Measurements from ENCODE around the gene PLA2G10.
"Not testable (repeated sequence)": the region's sequence is repeated elsewhere in the genome, so short reads cannot be mapped to it uniquely, and the experiment has no call there.

PLA2G10 gene, protein sequence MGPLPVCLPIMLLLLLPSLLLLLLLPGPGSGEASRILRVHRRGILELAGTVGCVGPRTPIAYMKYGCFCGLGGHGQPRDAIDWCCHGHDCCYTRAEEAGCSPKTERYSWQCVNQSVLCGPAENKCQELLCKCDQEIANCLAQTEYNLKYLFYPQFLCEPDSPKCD

DNA sequence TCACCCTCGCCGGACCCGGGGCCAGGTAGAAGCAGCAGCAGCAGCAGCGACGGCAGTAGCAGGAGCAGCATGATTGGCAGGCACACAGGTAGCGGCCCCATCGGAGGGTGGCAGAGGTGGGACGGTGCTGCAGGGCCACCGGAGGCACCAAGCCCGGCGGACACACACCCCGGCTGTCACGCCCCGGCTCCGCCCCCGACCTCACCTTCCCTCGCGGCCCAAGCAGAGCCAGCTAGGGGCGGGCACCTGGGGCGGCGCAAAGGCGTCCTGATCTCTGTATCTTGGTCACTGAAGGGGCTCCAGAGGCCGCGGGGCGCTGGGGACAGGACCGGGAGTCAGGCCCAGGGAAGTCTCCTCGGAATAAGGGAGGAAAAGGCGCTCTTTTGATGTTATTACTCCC lies at the start of gene PLA2G10:
TSS of gene PLA2G10 (minus strand) at position 180 of the 400 bp plus-strand sequence. CDS start at position 101, 79 bp downstream.
- not testable (repeated sequence) for DNase-seq (ENCODE audit: low spot score)

DNA sequence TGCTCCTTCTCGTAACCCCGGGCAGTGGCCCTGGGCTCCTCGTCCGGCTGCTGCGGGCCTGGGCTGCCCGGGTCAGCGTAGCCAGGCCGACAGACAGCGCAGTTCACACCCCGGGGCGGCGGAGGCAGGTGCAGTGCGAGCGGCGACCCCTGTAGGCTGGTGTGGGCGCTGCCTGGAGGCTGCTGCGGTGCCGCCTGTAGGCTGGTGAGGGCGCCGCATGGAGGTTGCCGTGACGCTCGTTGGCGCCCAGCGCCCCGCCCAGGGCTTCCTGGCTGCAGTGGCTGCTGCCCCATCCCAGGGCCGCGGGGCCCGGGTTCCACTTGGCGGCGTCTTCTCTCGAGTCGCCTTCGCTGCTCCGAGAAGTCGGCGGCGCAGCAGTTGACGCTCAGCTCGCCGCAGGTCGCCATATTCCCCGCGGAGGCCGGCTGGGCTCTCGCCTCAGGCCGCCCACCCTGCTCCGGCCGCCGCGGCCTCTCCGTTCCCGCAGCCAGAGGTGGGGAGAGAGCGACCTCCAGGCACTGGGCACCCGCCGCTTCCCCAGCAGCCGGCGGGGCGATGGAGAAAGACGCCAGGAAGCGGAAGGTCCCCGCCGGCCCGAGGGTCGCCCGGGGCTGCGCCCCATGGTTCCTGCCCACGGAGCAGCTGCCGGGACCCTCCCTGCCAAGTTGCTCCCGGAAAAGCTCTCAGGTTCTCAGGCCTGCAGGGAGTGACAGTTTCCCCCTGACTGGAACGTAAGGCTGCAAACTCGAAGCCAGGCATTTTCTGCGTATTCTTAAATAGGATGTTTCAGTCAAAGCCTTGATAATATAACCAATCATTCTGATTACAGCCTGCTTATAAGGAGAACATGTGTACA lies 48.4 kb upstream of the PLA2G10 start, which contains the start of gene NPIPA2:
TSS of gene NPIPA2 (plus strand) at position 261 of the 856 bp plus-strand sequence. CDS start 5,533 bp downstream, outside the sequence.
- not testable (repeated sequence) for DNase-seq (ENCODE audit: low spot score)

DNA sequence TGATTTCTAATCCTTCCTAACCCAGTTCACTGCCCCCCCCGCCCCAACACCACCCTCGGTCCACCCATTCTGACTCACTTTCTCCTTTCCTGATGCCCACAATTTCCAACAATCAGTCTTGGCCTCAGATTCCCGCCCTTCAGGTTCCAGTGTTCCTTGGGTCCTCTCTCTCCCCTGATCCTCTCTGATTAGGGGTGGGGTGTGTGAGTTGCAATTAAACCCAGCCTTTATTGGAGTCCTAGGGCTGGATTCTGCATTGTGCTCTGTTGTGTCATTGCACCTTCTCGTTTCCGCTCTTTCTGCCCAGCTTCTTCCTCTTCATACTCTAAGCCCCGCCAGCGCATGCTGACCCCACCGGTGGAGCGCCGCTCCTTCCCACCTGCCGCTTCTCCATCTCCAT lies 47.7 kb upstream of the PLA2G10 start:
- DNase-seq (ENCODE audit: low spot score), result not testable (repeated sequence)

DNA sequence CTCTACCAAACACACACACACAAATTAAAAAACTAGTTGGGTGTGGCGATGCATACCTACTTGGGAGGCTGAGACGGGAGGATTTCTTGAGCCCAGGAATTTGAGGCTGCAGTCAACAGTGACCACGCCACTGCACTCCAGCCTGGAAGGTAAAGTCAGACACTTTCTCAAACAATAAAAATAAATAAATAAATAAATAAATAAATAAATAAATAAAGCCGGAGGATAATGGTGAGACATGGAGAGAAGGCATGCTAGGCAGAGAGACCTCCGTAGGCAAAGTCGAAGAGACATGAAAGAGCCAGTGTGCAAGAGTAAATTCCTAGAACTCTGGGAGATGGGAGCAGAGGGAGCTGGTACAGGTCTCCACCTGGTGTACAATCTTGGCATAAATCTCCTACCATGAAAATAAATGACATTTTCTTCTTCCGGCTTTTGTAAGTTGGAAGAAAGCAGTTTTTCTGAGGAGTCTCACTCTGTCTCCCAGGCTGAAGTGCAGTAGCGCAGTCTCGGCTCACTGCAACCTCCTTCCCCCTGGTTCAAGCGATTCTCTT lies 46.8 kb upstream of the PLA2G10 start:
- DNase-seq (ENCODE audit: low spot score), result not testable (repeated sequence)

DNA sequence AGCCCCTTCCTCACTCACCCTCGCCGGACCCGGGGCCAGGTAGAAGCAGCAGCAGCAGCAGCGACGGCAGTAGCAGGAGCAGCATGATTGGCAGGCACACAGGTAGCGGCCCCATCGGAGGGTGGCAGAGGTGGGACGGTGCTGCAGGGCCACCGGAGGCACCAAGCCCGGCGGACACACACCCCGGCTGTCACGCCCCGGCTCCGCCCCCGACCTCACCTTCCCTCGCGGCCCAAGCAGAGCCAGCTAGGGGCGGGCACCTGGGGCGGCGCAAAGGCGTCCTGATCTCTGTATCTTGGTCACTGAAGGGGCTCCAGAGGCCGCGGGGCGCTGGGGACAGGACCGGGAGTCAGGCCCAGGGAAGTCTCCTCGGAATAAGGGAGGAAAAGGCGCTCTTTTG lies 39.1 kb upstream of the PLA2G10 start:
- not testable (repeated sequence) for DNase-seq (ENCODE audit: low spot score)

DNA sequence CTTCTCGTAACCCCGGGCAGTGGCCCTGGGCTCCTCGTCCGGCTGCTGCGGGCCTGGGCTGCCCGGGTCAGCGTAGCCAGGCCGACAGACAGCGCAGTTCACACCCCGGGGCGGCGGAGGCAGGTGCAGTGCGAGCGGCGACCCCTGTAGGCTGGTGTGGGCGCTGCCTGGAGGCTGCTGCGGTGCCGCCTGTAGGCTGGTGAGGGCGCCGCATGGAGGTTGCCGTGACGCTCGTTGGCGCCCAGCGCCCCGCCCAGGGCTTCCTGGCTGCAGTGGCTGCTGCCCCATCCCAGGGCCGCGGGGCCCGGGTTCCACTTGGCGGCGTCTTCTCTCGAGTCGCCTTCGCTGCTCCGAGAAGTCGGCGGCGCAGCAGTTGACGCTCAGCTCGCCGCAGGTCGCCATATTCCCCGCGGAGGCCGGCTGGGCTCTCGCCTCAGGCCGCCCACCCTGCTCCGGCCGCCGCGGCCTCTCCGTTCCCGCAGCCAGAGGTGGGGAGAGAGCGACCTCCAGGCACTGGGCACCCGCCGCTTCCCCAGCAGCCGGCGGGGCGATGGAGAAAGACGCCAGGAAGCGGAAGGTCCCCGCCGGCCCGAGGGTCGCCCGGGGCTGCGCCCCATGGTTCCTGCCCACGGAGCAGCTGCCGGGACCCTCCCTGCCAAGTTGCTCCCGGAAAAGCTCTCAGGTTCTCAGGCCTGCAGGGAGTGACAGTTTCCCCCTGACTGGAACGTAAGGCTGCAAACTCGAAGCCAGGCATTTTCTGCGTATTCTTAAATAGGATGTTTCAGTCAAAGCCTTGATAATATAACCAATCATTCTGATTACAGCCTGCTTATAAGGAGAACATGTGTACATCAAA lies 9.3 kb upstream of the PLA2G10 start, which contains the start of gene NPIPA3:
TSS of gene NPIPA3 (plus strand) at position 256 of the 856 bp plus-strand sequence. CDS start 5,533 bp downstream, outside the sequence.
- DNase-seq (ENCODE audit: low spot score), result not testable (repeated sequence)

DNA sequence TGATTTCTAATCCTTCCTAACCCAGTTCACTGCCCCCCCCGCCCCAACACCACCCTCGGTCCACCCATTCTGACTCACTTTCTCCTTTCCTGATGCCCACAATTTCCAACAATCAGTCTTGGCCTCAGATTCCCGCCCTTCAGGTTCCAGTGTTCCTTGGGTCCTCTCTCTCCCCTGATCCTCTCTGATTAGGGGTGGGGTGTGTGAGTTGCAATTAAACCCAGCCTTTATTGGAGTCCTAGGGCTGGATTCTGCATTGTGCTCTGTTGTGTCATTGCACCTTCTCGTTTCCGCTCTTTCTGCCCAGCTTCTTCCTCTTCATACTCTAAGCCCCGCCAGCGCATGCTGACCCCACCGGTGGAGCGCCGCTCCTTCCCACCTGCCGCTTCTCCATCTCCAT lies 8.6 kb upstream of the PLA2G10 start:
- not testable (repeated sequence) for DNase-seq (ENCODE audit: low spot score)

DNA sequence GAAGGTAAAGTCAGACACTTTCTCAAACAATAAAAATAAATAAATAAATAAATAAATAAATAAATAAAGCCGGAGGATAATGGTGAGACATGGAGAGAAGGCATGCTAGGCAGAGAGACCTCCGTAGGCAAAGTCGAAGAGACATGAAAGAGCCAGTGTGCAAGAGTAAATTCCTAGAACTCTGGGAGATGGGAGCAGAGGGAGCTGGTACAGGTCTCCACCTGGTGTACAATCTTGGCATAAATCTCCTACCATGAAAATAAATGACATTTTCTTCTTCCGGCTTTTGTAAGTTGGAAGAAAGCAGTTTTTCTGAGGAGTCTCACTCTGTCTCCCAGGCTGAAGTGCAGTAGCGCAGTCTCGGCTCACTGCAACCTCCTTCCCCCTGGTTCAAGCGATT lies 7.8 kb upstream of the PLA2G10 start:
- not testable (repeated sequence) for DNase-seq (ENCODE audit: low spot score)

DNA sequence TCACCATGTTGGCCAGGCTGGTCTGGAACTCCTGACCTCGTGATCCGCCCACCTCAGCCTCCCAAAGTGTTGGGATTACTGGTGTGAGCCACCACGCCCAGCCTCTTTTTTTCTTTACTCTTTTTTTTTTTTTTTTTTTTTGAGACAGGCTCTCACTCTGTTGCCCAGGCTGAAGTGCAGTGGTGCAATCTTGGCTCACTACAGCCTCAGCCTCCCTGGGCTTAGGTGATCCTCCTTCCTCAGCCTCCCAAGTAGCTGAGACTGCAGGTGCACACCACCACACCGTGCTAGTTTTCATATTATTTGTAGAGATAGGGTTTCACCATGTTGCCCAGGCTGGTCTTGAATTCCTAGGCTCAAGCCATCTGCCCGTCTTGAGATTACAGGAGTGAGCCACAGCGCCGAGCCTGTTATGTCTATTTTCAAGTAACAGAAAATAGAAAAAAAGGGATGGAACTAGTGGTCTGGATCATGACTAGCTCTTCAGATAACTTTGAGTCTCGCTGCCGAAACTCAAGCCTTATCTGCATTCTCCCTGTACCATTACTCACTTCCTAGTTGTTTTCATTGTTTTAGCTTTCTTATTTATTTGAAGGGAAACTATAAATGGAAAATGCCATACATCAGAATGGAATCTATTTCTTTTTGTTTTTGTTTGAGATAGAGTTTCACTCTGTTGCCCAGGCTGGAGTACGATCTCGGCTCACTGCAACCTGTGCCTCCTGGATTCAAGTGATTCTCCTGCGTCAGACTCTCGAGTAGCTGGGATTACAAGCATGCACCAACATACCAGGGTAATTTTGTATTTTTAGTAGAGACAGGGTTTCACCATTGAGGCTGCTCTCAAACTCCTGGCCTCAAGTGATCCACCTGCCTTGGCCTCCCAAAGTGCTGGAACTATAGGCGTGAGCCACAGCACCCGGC lies 8.0 kb downstream of the PLA2G10 start:
- DNase-seq (ENCODE audit: low spot score), result not testable (repeated sequence)

DNA sequence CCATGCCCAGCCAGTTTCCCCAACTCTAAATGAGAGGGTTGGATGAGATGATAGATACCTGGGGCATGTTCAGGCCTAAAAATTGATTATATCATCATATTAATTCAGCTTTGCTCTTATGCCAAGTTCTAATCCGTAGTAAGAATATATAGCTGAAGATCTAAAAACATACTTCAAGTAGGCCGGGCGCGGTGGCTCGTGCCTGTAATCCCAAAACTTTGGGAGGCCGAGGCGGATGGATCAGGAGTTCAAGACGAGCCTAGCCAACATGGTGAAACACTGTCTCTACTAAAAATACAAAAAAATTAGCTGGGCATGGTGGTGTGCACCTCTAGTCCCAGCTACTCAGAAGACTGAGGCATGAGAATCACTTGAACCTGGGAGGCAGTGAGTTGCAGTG lies 12.0 kb downstream of the PLA2G10 start:
- DNase-seq (ENCODE audit: low spot score), result no peak

DNA sequence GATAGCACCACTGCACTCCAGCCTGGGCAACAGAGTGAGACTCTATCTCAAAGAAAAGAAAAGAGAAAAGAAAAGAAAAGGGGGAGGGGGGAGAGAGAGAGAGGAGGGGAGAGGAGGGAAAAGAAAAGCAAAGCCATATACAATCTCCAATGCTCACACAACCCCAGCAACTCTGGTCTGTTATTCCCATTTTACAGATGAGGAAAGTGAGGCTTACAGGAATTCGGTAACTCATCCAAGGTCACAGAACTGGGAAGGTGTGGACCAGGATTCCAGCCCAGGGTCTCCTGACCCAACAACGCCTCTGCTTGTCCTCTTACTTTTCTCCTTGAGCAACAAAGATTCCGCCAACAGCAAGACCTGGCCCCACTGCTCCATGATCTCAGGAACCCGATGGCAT lies 13.0 kb downstream of the PLA2G10 start:
- DNase-seq (ENCODE audit: low spot score), result no peak

DNA sequence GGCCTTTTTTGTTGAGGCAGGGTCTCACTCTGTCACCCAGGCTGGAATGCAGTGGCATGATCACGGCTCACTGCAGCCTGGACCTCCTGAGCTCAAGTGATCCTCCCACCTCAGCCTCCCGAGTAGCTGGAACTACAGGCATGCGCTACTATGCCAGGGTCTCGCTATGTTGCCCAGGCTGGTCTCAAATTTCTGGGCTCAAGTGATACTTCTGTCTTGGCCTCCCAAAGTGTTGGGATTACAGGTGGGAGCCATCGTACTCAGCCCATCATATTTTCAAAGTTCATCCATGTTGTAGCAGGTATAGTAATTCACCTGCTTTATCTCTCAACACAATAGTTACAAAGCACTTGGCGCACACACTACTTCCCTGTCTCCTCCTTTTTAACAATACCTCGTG lies 13.7 kb downstream of the PLA2G10 start:
- DNase-seq (ENCODE audit: low spot score), result not testable (repeated sequence)

DNA sequence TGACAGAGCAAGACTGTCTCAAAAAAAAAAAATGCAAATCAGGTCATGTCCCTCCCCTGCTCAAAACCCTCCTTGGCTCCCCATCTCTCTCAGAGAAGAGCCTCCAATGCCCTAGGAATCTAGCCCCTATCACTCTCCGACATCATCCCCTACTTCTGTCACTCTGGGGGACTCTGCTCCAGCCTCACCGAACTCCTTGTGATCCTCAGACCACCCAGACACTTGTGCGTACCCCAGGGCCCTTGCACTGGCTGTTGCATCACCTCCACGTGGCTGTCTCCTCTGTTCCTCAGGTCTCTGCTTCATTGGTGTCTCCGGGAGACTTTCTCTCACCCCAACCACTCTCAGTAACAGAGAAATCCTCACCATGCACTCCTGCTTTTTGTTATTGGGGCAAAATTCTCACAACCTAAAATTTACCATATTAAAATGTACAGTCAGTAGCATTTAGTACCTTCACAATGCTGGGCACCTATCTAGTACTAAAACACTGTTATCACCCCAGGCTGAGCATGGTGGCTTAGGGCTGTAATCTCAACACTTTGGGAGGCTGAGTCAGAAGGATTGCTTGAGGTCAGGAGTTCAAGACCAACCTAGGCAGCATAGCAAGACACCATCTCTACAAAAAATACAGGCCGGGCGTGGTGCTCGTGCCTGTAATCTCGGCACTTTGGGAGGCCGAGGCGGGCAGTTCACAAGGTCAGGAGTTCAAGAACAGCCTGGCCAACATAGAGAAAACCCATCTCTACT lies 15.2 kb downstream of the PLA2G10 start:
- DNase-seq (ENCODE audit: low spot score), result no peak

DNA sequence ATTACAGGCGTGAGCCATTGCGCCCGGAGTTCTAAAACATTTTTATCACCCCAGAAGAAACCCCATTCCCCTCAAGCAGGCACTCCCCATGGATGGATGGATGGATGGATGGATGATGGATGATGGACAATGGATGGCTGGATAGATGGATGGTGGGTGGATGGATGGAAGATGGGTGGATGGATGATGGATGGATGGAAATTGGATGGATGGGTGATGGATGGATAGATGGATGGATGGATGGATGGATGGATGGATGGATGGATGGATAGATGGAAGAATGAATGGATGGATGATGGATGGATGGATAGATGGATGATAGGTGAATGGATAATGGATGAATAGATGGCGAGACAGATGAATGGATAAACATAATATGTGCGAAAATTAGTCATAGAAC lies 16.5 kb downstream of the PLA2G10 start:
- DNase-seq (ENCODE audit: low spot score), result no peak

DNA sequence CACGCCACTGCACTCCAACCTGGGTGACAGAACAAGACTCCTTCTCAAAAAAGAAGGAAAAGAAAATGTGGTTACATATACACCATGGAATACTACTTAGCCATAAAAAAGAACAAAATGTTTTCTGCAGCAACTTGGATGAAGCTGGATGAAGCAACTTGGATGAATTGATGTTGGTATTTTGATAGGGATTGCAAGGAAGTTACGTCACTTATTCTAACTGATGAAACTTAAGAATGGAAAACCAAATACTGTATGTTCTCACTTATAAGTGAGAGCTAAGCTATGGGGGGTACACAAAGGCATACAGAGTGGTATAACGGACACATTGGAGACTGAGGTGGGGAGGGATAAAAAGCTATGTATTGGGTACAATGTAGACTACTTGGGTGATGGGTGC lies 17.5 kb downstream of the PLA2G10 start:
- DNase-seq (ENCODE audit: low spot score), result no peak

DNA sequence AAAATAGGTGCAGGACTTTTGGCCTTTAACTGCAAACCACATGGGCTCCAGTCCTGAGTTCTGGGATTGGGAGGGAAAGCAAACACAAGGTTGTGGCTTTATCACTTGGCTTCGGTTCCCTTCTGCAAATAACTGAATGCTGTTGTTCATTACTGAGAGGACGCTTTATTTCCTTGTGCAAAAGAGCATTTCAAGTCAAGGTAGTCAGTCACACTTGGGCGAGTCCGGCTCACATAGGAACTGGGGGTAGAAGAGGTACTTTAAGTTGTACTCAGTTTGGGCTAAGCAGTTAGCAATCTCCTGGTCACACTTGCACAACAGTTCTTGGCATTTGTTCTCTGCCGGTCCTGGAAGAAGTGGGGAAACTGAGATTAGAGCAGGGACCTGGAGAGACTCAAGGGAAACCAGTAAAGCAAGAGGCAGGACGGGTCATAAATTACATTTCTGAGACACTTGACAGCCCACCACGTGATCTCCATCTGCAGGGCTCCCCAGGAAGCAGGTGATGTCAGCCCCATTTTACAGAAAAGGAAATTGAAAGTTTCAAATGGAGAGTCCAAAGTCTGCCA lies 21.6 kb downstream of the PLA2G10 start:
- no peak for DNase-seq (ENCODE audit: low spot score)

DNA sequence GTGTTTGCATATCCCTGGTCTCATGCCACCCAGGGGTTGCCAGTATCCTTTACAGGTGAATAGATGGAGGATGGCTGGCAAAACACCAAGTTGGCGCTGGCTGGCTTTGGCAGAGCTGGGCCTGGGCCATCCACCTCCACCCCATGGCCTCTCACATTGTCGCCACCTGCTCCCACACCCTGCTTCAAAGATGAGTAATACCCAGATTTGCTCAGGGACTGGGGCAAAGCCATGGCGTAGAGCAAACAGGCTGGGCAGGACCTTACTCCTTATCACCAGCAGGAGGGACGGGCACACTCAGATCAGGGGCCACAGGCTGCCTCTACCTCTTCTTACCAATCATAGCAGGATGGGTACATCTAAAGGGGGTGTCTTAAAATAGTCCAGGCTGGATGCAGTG lies 24.3 kb downstream of the PLA2G10 start:
- no peak for DNase-seq (ENCODE audit: low spot score)

DNA sequence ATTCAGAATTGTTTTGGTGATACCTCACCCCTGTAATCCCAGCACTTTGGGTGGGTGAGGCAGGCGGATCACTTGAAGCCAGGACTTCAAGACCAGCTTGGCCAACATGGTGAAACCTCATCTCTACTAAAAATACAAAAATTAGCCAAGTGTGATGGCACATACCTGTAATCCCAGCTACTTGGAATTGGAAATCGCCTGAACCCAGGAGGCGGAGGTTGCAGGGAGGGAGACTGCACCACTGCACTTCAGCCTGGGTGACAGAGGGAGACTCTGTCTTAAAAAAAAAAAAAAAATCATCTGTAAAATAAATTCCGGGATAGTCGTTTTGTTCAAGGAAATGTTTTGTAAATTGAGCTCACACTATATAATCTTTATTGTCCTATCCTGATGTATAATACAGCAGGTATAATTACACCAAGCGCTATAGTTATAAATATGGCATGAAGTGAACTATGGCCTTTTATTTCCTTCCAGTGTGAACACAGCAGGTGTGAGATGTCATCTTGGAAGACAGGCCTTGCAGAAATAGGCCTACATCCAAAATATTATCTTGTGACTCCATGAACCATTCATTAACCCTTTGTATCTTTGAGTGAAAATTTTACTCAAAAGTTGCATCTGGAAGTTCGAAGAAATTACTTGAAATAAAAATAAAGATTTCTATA lies 25.4 kb downstream of the PLA2G10 start:
- DNase-seq (ENCODE audit: low spot score), result no peak
